Measurements from ENCODE around the gene SOCS7.

The SOCS7 gene

DNA sequence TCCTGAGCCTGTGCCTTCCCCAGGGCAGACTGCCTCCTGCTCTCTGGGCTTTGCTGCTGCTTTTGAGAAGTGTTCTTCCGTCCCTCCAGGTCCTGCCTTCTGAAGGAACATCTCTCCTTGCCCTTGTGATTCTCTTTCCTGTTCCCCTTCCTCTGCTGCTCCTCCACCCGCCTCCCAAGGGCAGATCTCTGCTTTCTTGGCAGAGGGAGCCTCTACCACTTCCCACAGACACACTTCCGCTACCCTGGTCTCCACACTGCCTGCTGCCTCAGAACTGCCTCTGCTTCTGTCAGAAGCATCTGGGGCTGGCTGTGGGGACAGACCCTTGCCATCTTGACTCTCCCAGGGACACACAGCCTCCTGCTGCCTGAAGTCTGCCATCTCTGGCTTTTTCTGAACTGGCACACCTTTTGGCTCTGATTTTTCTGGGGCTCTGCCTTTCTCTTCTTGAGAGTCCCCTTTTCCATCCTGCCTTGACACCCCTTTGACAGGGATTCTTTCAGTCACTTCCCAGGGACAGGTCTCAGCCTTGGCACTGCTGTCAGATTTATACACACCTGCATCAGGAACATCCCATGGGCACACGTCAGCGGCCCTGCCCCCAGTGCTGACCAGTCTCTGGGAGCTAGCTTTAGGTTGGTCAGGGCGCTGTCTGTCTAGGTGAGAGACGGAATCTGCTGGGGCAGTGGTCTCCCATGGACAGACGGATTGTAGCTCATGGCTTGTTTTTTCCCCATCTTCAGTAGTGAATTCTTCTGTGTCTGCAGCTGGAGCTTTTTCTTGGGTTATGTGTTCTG, 24.4 kb upstream of the SOCS7 start:
- H3K27ac ChIP-seq (ENCODE audit: low read depth, low read length) = no peak overlapping the region
- H3K79me2 ChIP-seq (ENCODE audit: control insufficient read depth, insufficient read depth, low read length, unreplicated experiment) = no peaks in the 10 kb centered on the region
- H3K36me3 ChIP-seq (ENCODE audit: insufficient read depth, low read length) = peaks cover 5% of the 10 kb centered on the region; the same call in 1 of the 2 replicates
- no peaks in the 10 kb centered on the region for H3K27me3 ChIP-seq (ENCODE audit: insufficient read depth, low read length)
- H3K4me3 ChIP-seq (ENCODE audit: low read depth, low read length) = no peak overlapping the region
- H3K4me1 ChIP-seq (ENCODE audit: control insufficient read depth, insufficient read depth, low read length, unreplicated experiment) = peaks cover 5% of the 10 kb centered on the region
- H2AFZ ChIP-seq (ENCODE audit: low read length, unreplicated experiment) = no peak overlapping the region

DNA sequence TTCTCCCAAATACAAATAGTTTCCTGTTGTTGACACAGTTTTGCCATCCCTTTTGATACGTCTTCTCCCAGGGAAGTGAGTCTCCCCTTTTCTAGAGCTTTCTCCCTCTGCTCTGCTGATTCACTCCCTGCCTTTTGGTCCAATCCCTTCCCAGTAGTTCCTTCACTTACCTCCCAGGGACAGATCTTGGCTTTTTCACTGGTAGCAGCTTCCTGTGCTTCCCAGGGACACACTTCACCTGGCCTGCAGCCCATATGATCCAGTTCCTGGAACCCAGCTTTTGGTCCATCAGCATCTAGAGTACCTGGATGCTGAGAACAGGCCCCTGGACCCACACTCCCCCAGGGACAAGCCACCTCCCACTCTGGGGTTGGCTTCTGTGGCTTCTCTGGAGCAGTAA, 23.7 kb upstream of the SOCS7 start:
- no peaks in the 10 kb centered on the region for H3K36me3 ChIP-seq (ENCODE audit: insufficient read depth, low read length)
- H3K27ac ChIP-seq (ENCODE audit: low read depth, low read length) = no peak overlapping the region
- H3K4me3 ChIP-seq (ENCODE audit: low read depth, low read length) = no peak overlapping the region
- no peaks in the 10 kb centered on the region for H3K79me2 ChIP-seq (ENCODE audit: control insufficient read depth, insufficient read depth, low read length, unreplicated experiment)
- H3K27me3 ChIP-seq (ENCODE audit: insufficient read depth, low read length) = 0 out of 2 replicates have a peak, but pooled peaks cover 3% of the 10 kb centered on the region
- H2AFZ ChIP-seq (ENCODE audit: low read length, unreplicated experiment) = no peak overlapping the region
- H3K4me1 ChIP-seq (ENCODE audit: control insufficient read depth, insufficient read depth, low read length, unreplicated experiment) = peaks cover under 1% of the 10 kb centered on the region

DNA sequence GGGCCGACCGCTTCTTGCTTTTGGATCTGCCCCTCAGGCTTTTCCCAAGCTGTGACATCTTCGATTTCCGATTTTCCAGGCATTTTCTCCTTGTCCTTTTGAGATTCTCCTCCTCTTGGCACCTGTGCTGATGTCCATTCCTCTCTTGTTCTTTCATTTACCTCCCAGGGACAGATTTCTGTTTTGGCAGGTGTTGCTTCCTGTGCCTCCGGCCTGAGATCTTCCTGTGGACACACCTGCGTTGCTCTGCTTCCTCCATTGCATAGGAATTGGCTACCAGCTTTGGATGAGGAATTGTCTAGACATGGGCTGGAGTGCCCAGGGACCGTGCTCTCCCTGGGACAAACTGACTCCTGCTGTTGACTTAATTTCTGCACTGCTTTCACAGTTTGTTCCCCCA, 23.0 kb upstream of the SOCS7 start:
- H3K36me3 ChIP-seq (ENCODE audit: insufficient read depth, low read length) = no peaks in the 10 kb centered on the region
- H3K4me1 ChIP-seq (ENCODE audit: control insufficient read depth, insufficient read depth, low read length, unreplicated experiment) = no peaks in the 10 kb centered on the region
- H3K4me3 ChIP-seq (ENCODE audit: low read depth, low read length) = no peak overlapping the region
- H3K79me2 ChIP-seq (ENCODE audit: control insufficient read depth, insufficient read depth, low read length, unreplicated experiment) = no peaks in the 10 kb centered on the region
- H2AFZ ChIP-seq (ENCODE audit: low read length, unreplicated experiment) = no peak overlapping the region
- no peak overlapping the region for H3K27ac ChIP-seq (ENCODE audit: low read depth, low read length)
- H3K27me3 ChIP-seq (ENCODE audit: insufficient read depth, low read length) = peaks cover 7% of the 10 kb centered on the region; the same call in 1 of the 2 replicates

DNA sequence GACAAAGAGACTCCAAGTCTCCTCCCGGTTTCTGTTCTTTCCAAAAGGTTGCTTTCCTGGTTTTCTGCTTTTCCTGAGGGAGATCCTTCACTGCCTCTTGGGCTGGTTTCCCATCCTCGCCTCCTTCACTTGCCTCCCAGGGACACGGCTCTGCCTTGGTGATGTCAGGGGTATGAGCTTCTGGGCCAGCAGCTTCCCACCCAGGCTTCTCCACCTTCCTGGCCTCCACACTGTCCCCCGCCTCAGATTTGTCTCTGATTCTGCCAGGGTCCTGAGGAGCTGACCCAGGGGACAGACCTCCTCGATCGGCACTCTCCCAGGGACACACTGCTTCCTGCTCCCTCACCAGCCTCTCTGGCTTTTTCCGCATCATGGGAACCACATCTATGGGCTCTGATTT, 22.4 kb upstream of the SOCS7 start:
- Histone ChIP-seq H3K4me1 (ENCODE audit: control insufficient read depth, insufficient read depth, low read length, unreplicated experiment) (no peaks in the 10 kb centered on the region), H3K27ac (ENCODE audit: low read depth, low read length) (no peak overlapping the region), H3K36me3 (ENCODE audit: insufficient read depth, low read length) (no peaks in the 10 kb centered on the region), H3K79me2 (ENCODE audit: control insufficient read depth, insufficient read depth, low read length, unreplicated experiment) (no peaks in the 10 kb centered on the region), H2AFZ (ENCODE audit: low read length, unreplicated experiment) (no peak overlapping the region), H3K4me3 (ENCODE audit: low read depth, low read length) (no peak overlapping the region), H3K27me3 (ENCODE audit: insufficient read depth, low read length) (peaks cover 7% of the 10 kb centered on the region; the same call in 1 of the 2 replicates)

DNA sequence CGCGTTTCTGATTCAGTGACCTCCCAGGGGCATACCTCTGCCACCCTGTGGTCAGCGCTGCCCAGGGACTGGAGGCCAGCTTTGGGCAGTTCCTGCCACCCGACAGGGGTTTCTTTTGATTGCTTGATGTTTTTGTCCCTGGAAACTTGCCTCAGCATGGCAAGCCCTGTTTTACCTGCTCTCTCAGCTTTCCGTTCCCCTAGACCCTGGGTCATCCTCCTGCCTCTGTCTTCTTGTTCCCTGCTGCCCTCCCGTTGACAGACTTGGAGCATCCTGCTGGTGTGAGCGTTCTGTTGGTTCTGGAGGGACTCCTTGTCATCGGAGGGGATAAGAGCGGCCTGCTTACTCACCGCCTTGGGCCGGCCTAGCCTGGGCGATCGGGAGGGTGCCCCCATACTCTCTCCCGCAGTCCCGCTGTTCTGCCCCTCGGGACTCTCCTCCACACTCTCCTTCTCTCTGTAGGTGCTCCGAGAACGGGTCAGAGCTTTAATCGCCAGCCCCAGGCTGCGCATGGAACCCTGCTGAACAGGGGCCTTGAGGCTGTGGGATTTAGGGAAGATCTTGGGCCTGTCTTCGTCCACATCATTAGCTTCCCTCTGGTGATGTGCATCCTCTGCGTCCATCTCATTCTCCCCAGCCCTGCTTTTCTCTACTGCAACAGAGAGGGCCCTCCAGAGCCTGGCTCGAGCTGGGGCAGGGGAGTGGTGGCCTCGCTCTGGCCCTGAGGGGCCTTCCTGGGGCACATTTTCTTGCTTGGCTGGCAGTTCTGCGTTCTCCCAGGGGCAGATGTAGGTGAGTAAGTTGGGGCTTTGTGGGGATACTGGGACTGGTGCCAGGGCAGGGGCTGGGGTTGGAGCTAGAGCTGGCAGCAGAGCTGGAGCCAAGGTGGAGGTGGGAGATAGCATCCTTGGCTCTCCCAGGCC, 21.6 kb upstream of the SOCS7 start:
- Histone ChIP-seq H3K4me1 (ENCODE audit: control insufficient read depth, insufficient read depth, low read length, unreplicated experiment) (no peaks in the 10 kb centered on the region), H3K36me3 (ENCODE audit: insufficient read depth, low read length) (no peaks in the 10 kb centered on the region), H3K27ac (ENCODE audit: low read depth, low read length) (no peak overlapping the region), H3K4me3 (ENCODE audit: low read depth, low read length) (no peak overlapping the region), H3K27me3 (ENCODE audit: insufficient read depth, low read length) (peaks cover 7% of the 10 kb centered on the region; the same call in 1 of the 2 replicates), H3K79me2 (ENCODE audit: control insufficient read depth, insufficient read depth, low read length, unreplicated experiment) (no peaks in the 10 kb centered on the region), H2AFZ (ENCODE audit: low read length, unreplicated experiment) (no peak overlapping the region)

DNA sequence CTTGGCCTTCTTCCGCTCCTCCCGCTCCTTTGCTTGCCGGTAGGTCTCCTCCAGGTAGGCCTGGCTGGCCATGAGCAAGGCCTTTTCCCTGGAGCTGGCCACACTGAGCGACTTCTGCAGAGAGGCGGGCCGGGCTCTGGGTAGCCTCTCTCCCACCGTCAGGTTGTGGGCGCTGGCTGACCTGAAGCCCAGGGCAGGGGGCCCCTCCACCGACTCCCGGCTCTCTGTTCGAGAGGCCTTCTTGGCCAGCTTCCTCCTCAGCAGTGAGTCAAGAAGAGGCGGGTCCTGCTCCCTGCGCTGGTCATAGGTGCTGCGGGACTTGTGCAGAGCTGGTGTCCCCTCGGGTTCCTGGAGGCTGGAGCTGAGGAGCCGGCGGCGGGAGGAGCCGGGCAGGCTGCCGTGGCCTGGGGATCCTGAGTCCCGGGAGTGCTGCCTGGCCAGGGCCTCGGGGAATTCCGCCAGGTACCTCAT, 20.7 kb upstream of the SOCS7 start:
- Histone ChIP-seq H3K27ac (ENCODE audit: low read depth, low read length) (no peak overlapping the region), H3K4me1 (ENCODE audit: control insufficient read depth, insufficient read depth, low read length, unreplicated experiment) (no peaks in the 10 kb centered on the region), H2AFZ (ENCODE audit: low read length, unreplicated experiment) (no peak overlapping the region), H3K79me2 (ENCODE audit: control insufficient read depth, insufficient read depth, low read length, unreplicated experiment) (no peaks in the 10 kb centered on the region), H3K36me3 (ENCODE audit: insufficient read depth, low read length) (no peaks in the 10 kb centered on the region), H3K27me3 (ENCODE audit: insufficient read depth, low read length) (peaks cover 7% of the 10 kb centered on the region; the same call in 1 of the 2 replicates), H3K4me3 (ENCODE audit: low read depth, low read length) (no peak overlapping the region)

DNA sequence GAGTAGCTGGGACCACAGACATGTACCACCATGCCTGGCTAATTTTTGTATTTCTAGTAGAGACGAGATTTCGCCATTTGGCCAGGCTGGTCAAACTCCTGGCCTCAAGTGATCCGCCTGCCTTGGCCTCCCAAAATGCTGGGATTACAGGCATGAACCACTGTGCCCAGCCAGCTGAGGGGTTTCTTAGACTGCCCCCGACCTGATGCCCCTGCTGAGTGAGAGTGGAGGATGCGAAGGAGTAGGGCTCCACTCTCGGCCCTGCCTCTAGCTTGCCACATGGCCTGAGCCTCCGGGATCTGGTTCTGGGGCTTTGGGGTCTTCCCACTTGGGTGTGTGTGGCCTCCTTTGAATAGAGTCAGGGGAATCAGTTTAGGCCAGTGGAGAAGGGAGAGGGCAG, 18.9 kb upstream of the SOCS7 start:
- H3K79me2 ChIP-seq (ENCODE audit: control insufficient read depth, insufficient read depth, low read length, unreplicated experiment) = no peaks in the 10 kb centered on the region
- H3K27me3 ChIP-seq (ENCODE audit: insufficient read depth, low read length) = peaks cover 8% of the 10 kb centered on the region; the same call in 1 of the 2 replicates
- no peak overlapping the region for H3K4me3 ChIP-seq (ENCODE audit: low read depth, low read length)
- H3K4me1 ChIP-seq (ENCODE audit: control insufficient read depth, insufficient read depth, low read length, unreplicated experiment) = no peaks in the 10 kb centered on the region
- no peak overlapping the region for H2AFZ ChIP-seq (ENCODE audit: low read length, unreplicated experiment)
- no peak overlapping the region for H3K27ac ChIP-seq (ENCODE audit: low read depth, low read length)
- no peaks in the 10 kb centered on the region for H3K36me3 ChIP-seq (ENCODE audit: insufficient read depth, low read length)

DNA sequence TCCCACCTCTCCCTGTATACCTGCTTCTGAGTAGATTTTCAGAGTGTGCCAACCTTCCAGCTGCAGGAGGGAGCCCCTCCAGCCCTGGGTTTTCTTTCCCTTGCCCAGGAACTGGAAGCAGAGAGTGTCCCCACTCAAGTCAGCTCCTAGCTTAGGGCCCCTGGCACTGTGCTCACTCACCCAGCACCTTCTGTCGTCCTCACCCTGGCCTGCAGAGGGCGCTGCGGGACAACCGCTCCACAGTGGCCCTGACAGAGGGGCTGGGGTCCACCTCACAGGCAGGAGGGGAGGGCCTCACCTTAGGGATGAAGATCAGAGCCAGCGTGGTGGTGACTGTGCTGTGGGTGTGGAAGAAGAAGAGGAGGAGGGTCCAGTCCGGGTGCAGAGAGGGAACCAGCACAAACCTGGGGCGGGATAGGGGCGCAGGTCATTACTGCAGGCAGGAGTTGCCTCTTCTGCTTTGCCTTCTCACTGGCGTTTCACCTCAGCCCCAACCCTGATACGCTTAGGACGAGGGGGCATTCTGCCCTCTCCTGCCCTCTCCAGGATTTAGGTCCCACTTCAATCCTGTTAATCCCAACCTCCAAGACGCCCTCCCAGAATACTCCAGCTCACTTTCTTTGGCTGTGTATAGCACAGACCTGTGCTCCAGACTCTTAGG, 17.9 kb upstream of the SOCS7 start:
- H3K27ac ChIP-seq (ENCODE audit: low read depth, low read length) = no peak overlapping the region
- no peak overlapping the region for H3K4me3 ChIP-seq (ENCODE audit: low read depth, low read length)
- no peaks in the 10 kb centered on the region for H3K36me3 ChIP-seq (ENCODE audit: insufficient read depth, low read length)
- H3K4me1 ChIP-seq (ENCODE audit: control insufficient read depth, insufficient read depth, low read length, unreplicated experiment) = no peaks in the 10 kb centered on the region
- peaks cover 14% of the 10 kb centered on the region; the same call in 1 of the 2 replicates for H3K27me3 ChIP-seq (ENCODE audit: insufficient read depth, low read length)
- H2AFZ ChIP-seq (ENCODE audit: low read length, unreplicated experiment) = no peak overlapping the region
- H3K79me2 ChIP-seq (ENCODE audit: control insufficient read depth, insufficient read depth, low read length, unreplicated experiment) = no peaks in the 10 kb centered on the region

DNA sequence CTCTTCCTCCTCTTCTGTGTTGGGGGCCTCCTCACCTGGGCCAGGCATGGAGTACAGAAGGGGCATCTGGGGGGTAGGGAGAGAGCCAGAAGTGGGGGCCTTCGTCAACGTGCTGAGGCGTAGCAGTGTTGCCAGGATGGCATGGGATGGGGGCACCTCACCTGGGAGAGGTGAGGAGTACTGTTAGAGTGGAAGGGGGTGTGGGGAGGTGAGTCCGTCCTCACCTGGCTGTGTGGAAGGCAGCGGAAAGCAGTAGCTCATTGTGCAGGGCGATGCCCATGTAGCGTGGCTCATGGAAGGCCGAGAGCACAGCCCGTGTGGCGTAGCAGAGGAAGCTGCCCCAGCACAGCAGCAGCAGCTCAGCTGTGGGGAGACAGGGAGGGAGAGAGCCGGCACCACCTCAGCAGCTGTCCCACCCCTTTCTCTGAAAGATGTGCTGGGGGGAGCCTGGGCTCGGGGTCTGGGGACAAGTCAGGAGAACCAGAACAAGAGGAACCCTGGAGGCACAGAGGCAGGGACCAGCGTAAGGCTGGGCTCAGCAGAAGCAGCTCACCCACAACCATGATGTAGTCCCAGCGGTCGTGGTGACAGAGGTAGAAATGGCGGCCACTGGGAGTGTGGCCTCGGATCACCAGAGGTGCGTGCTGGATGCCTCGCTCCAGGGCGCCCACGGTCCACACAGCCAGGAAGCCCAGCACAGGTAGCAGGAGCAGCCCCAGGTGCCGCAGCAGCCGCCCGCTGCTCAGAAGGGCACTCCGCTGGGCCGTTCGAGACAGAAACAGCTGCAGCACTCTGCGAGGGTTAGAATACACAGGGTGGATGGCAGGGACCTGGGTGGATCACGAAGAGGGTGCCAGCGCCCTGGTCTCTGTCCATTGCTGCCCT, 16.9 kb upstream of the SOCS7 start:
- no peaks in the 10 kb centered on the region for H3K36me3 ChIP-seq (ENCODE audit: insufficient read depth, low read length)
- no peaks in the 10 kb centered on the region for H3K4me1 ChIP-seq (ENCODE audit: control insufficient read depth, insufficient read depth, low read length, unreplicated experiment)
- H3K27ac ChIP-seq (ENCODE audit: low read depth, low read length) = no peak overlapping the region
- no peaks in the 10 kb centered on the region for H3K79me2 ChIP-seq (ENCODE audit: control insufficient read depth, insufficient read depth, low read length, unreplicated experiment)
- H2AFZ ChIP-seq (ENCODE audit: low read length, unreplicated experiment) = no peak overlapping the region
- H3K4me3 ChIP-seq (ENCODE audit: low read depth, low read length) = no peak overlapping the region
- H3K27me3 ChIP-seq (ENCODE audit: insufficient read depth, low read length) = peaks cover 15% of the 10 kb centered on the region; the same call in 1 of the 2 replicates

Measured in ACC112 (cell line).